HepG2 (cell line): ENCODE results near the gene PRR23E. TPM values are rescaled to one million over a fixed set of nuclear protein-coding genes. Genes with fewer than 3 reads are reported as not detected.

Experiments
- AFF4 ChIP-seq: sonication (generic); formaldehyde crosslinking; IDR thresholded peaks from 2 replicates; pipeline ENCODE4 v1.4.0; 2020; ENCODE audit warnings: missing genetic modification reagents
- AHDC1 ChIP-seq: sonication (generic); formaldehyde crosslinking; IDR thresholded peaks from 2 replicates; pipeline ENCODE4 v1.5.1; 2020; ENCODE audit warnings: mild to moderate bottlenecking, missing genetic modification reagents, borderline replicate concordance
- ZBTB40 ChIP-seq, 2 experiments: fragments of 450-650 bp in 1 of 2; sonication (generic) in 1 of 2; formaldehyde crosslinking in 1 of 2; IDR thresholded peaks; 2 replicates each; pipeline versions ENCODE4 v1.6.1 to v1.8.0; 2016 to 2022; ENCODE audit warnings: antibody characterized with exemption in 1 of 2, mild to moderate bottlenecking in 1 of 2, missing genetic modification reagents in 1 of 2
- ZNF652 ChIP-seq: IDR thresholded peaks from 2 replicates; pipeline ENCODE4 v1.6.1; 2016; ENCODE audit warnings: low read depth, borderline replicate concordance
- polyA plus RNA-seq, 8 experiments: library from polyadenylated mRNA; depleted of rRNA in 3 of 8; stranded (reverse) in 7 of 8; unstranded in 1 of 8; fragments of >200 nt; fragmentation: Illumina TruSeq in 4 of 8; extraction: Trizol in 4 of 8; gene quantifications; 2 replicates each; pipeline versions ENCODE4 v1.2.1 to v1.2.3, GENCODE V29; 2011 to 2016; ENCODE audit warnings: low read depth in 4 of 8, missing spikeins in 1 of 8, mixed read lengths in 1 of 8; ENCODE audit not compliant: insufficient read depth in 1 of 8
- total RNA-seq, 5 experiments: library from RNA; depleted of rRNA; stranded (reverse); fragments of >200 nt; fragmentation: Illumina TruSeq; extraction: Trizol; gene quantifications; 2 replicates each; pipeline ENCODE4 v1.2.3, GENCODE V29; 2016; ENCODE audit warnings: low read depth in 1 of 5

The PRR23E gene
- total and polyA plus RNA-seq, 2 of the 13 experiments (the other 11 are each of a cell fraction or from before 2014, with no cell fraction given) = not detected

GRCh38 chr3:127144631-127145030 lies 48.3 kb upstream of the PRR23E start (continued):
- TF ChIP-seq AHDC1 (no peak), AFF4 (CRISPR knock-in tag) (no peak), ZNF652 (CRISPR knock-in tag) (no peak), ZBTB40 (IDR thresholded peaks at IDR 0.05) (no peak), ZBTB40 (CRISPR knock-in tag; IDR thresholded peaks at IDR 0.05) (no peak)
- TF ChIP-seq, all 625 proteins: peak for 0
